Stomach (tissue), 9 donors: ENCODE data around the gene MRPL43. TPM values are rescaled to one million over a fixed set of nuclear protein-coding genes. Genes with fewer than 3 reads are reported as not detected.
A peak's percentile ranks its signal among the peaks of the same experiment; 100 is the strongest.

ENCODE experiments used
- DNase-seq, 2 donors: peaks; one replicate each; pipeline versions ENCODE4 v3.0.0 to v3.0.0-alpha.2; 2013 to 2019
- H3K27ac ChIP-seq, 5 donors: fragments of 200-600 bp in 4 of 5; sonication (generic) in 4 of 5; one replicate each; pipeline ENCODE4 v1.5.1; 2013 to 2019; ENCODE audit warnings: mild to moderate bottlenecking in 1 of 5, moderate library complexity in 1 of 5
- H3K27me3 ChIP-seq, 3 donors: fragments of 200-600 bp; sonication (generic); one replicate each; pipeline ENCODE4 v1.5.1; 2017 to 2019; ENCODE audit warnings: mixed run types in 1 of 3
- H3K36me3 ChIP-seq, 4 donors: fragments of 200-600 bp; sonication (generic); 1 replicate in 3 of 4; 2 replicates in 1 of 4; pipeline ENCODE4 v1.5.1; 2016 to 2019
- H3K4me1 ChIP-seq, 4 donors: fragments of 200-600 bp; sonication (generic); one replicate each; pipeline ENCODE4 v1.5.1; 2016 to 2019
- H3K4me3 ChIP-seq, 4 donors: fragments of 200-600 bp; sonication (generic) in 3 of 4; one replicate each; pipeline ENCODE4 v1.5.1; 2016 to 2019; ENCODE audit warnings: mild to moderate bottlenecking in 1 of 4
- H3K9me3 ChIP-seq, 4 donors: fragments of 200-600 bp; sonication (generic); one replicate each; pipeline ENCODE4 v1.5.1; 2016 to 2019
- CTCF ChIP-seq, 7 experiments: fragments of 450-650 bp in 4 of 7; fragments of 200-600 bp in 3 of 7; sonication (generic) in 3 of 7; IDR thresholded peaks; one replicate each; pipeline ENCODE4 v1.5.1; 2016 to 2019; ENCODE audit warnings: antibody characterized with exemption in 7 of 7, control low read depth in 2 of 7, mild to moderate bottlenecking in 1 of 7
- EP300 ChIP-seq: sonication (generic); formaldehyde crosslinking; IDR thresholded peaks from one replicate; pipeline ENCODE4 v1.6.1; 2017; ENCODE audit warnings: antibody characterized with exemption
- POLR2A ChIP-seq, 4 donors: fragments of 450-650 bp; IDR thresholded peaks; one replicate each; pipeline ENCODE4 v1.6.1; 2016; ENCODE audit warnings: antibody characterized with exemption in 4 of 4, control low read depth in 2 of 4, mild to moderate bottlenecking in 1 of 4, moderate library complexity in 1 of 4
- POLR2AphosphoS5 ChIP-seq, 3 donors: sonication (generic); formaldehyde crosslinking; IDR thresholded peaks; one replicate each; pipeline ENCODE4 v1.6.1; 2016; ENCODE audit warnings: antibody characterized with exemption in 3 of 3
- WGBS, 5 donors: extraction: QIAGEN DNeasy Blood & Tissue Kit in 3 of 5; methylation state at CpG; one replicate each; pipeline versions ENCODE4 v1.1.5 to v1.1.7; 2013 to 2018; 5-methylcytosine and 5-hydroxymethylcytosine counted together
- intact Hi-C: fragments of 100-400 bp; cut with DNase I; formaldehyde crosslinking; loops from one replicate; pipeline ENCODE4 v1.15.1; 2023; ENCODE audit warnings: low total_unique reads
- polyA plus RNA-seq, 3 donors: library from polyadenylated mRNA; stranded (reverse); fragments of 200-250 nt; gene quantifications; one replicate each; pipeline ENCODE4 v1.2.3, GENCODE V29; 2013
- total RNA-seq, 5 donors: library from RNA; depleted of rRNA; stranded (reverse); fragments of >200 nt; gene quantifications; one replicate each; pipeline versions ENCODE4 v1.1.0 to v1.2.3, GENCODE V29; 2014 to 2016
- donor health status: healthy with polysubstance abuse.
- donor health status: Bipolar disorder and iron deficiency.
- donor health status: healthy.

MRPL43 gene
- total and polyA plus RNA-seq, 8 donors, result 29.9 to 243 (median 95.7) TPM

GRCh38 chr10:101005361-101005760 is 18.1 kb upstream of the MRPL43 start:
- intact Hi-C loops, result no loop called here
- 88 to 92% (median 91%) methylated on average over 23 of the region's 23 CpGs for WGBS, 5 donors
- H3K9me3 ChIP-seq, result no peaks in the 10 kb centered on the region
- TF ChIP-seq EP300 (no peak), POLR2AphosphoS5 (IDR thresholded peaks at IDR 0.05) (no peak), POLR2A (IDR thresholded peaks at IDR 0.05) (no peak), CTCF (IDR thresholded peaks at IDR 0.05) (no peak)
- peaks cover 36 to 52% (median 51%) of the 10 kb centered on the region in 4 donors for H3K36me3 ChIP-seq
- no peaks in the 10 kb centered on the region for H3K27me3 ChIP-seq
- H3K4me1 ChIP-seq, result peaks cover 33 to 71% (median 60%) of the 10 kb centered on the region in 4 donors
- H3K27ac ChIP-seq, result no peak overlapping the region
- no peak for DNase-seq
- no peak overlapping the region for H3K4me3 ChIP-seq

GRCh38 chr10:101003639-101004206 is 16.4 kb upstream of the MRPL43 start:
- DNase-seq, result no peak
- H3K27me3 ChIP-seq, result no peaks in the 10 kb centered on the region
- peak overlapping the region in 3 of 5 donors; percentile 97 to 100 (median 100) for H3K27ac ChIP-seq
- peaks cover 36 to 52% (median 51%) of the 10 kb centered on the region in 4 donors for H3K36me3 ChIP-seq
- H3K4me1 ChIP-seq, result peaks cover 39 to 75% (median 62%) of the 10 kb centered on the region in 4 donors
- intact Hi-C loops, result no loop called here
- H3K4me3 ChIP-seq, result no peak overlapping the region
- H3K9me3 ChIP-seq, result no peaks in the 10 kb centered on the region
- 91 to 94% (median 94%) methylated on average over 13 to 18 of the region's 18 CpGs for WGBS, 5 donors
- no peak for TF ChIP-seq POLR2AphosphoS5 (IDR thresholded peaks at IDR 0.05)
- TF ChIP-seq CTCF (IDR thresholded peaks at IDR 0.05), result no peak
- no peak for TF ChIP-seq POLR2A (IDR thresholded peaks at IDR 0.05)
- TF ChIP-seq EP300, result no peak

GRCh38 chr10:101002456-101002855 is 15.2 kb upstream of the MRPL43 start:
- intact Hi-C loops, result no loop called here
- Histone ChIP-seq H3K9me3 (no peaks in the 10 kb centered on the region), H3K4me1 (peaks cover 41 to 74% (median 60%) of the 10 kb centered on the region in 4 donors), H3K4me3 (no peak overlapping the region), H3K36me3 (peaks cover 35 to 52% (median 51%) of the 10 kb centered on the region in 4 donors), H3K27me3 (no peaks in the 10 kb centered on the region), H3K27ac (peak overlapping the region in 4 of 5 donors; percentile 97 to 100 (median 100))
- TF ChIP-seq CTCF (IDR thresholded peaks at IDR 0.05), result no peak
- no peak for TF ChIP-seq EP300
- no peak for TF ChIP-seq POLR2A (IDR thresholded peaks at IDR 0.05)
- no peak for TF ChIP-seq POLR2AphosphoS5 (IDR thresholded peaks at IDR 0.05)
- DNase-seq, result no peak
- WGBS, 5 donors, result 80 to 92% (median 82%) methylated on average over 5 to 11 of the region's 11 CpGs

GRCh38 chr10:101001659-101002035 is 14.3 kb upstream of the MRPL43 start:
- peak overlapping the region; percentile 69 to 100 (median 100) for H3K27ac ChIP-seq
- no peaks in the 10 kb centered on the region for H3K27me3 ChIP-seq
- no peaks in the 10 kb centered on the region for H3K9me3 ChIP-seq
- no peak for DNase-seq
- TF ChIP-seq POLR2A (IDR thresholded peaks at IDR 0.05) (no peak), CTCF (IDR thresholded peaks at IDR 0.05) (no peak), EP300 (no peak), POLR2AphosphoS5 (IDR thresholded peaks at IDR 0.05) (no peak)
- intact Hi-C loops, result no loop called here
- H3K36me3 ChIP-seq, result peaks cover 27 to 44% (median 43%) of the 10 kb centered on the region in 4 donors
- 57 to 83% (median 67%) methylated on average over 5 of the region's 5 CpGs for WGBS, 5 donors
- H3K4me1 ChIP-seq, result peaks cover 39 to 74% (median 58%) of the 10 kb centered on the region in 4 donors
- H3K4me3 ChIP-seq, result peak overlapping the region; percentile 25 to 88 (median 48)
